Stimulated activated CD4-positive, alpha-beta T cell treated with anti-CD3 and anti-CD28 coated beads, Interleukin-15, amount 100 ng/mL, for 24 hours (primary cell): Measurements from ENCODE around the gene ALDH16A1.

Experiments used
- DNase-seq: peaks from one replicate; pipeline ENCODE4 v3.0.0-alpha.2; 2020

ALDH16A1 gene

DNA sequence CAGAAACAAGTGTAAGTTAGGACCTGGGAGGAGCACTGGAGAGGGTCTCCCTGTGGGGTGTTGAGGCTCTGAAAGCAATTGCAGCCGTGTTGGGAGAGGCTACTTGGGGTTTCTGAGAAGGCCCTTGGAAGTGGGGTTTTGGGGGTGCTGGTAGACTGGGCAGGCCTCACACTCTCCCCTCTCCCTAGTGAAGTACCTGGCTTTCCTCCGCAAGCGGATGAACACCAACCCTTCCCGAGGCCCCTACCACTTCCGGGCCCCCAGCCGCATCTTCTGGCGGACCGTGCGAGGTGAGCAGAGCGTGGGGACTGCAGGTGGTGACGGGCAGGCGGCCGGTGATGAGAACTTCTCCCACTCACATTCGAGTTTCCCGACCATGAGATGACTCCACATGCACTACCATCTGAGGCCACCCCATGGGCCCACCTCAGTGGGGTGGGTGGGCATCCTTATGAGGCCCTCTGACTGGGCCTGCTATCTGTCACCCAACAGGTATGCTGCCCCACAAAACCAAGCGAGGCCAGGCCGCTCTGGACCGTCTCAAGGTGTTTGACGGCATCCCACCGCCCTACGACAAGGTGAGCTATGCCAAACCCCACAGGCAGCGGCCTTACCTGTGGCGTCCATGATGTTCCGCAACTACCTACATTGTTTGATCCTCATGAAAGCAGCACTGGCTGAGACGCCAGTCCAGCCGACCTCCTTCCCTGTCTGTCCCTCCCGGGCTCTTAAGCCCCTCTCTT, 37.4 kb downstream of the ALDH16A1 start:
- peak; percentile 44 for DNase-seq

DNA sequence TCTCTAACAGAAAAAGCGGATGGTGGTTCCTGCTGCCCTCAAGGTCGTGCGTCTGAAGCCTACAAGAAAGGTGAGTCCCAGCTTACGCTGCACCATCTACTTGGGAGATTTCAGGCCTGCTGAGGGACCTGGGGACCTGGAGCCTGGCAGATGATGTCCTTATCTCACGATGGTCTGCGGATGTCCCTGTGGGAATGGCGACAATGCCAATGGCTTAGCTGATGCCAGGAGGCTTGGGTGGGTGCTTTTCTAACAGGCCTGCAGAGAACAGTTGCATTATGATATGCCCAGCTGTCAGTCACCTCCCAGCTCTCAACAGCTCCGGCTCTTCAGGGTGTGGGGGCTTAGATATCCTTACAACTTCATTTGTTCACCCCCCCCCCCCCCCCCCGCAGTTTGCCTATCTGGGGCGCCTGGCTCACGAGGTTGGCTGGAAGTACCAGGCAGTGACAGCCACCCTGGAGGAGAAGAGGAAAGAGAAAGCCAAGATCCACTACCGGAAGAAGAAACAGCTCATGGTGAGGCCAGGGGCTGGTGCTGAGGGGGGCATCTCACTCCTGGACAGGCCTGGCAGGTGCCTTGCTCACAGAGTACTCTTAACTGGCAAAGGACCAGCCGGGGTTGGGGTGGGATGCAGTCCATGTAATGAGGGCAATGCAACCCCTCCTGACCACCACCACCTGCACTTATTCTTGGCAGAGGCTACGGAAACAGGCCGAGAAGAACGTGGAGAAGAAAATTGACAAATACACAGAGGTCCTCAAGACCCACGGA, 38.2 kb downstream of the ALDH16A1 start:
- DNase-seq, result peak; percentile 33

DNA sequence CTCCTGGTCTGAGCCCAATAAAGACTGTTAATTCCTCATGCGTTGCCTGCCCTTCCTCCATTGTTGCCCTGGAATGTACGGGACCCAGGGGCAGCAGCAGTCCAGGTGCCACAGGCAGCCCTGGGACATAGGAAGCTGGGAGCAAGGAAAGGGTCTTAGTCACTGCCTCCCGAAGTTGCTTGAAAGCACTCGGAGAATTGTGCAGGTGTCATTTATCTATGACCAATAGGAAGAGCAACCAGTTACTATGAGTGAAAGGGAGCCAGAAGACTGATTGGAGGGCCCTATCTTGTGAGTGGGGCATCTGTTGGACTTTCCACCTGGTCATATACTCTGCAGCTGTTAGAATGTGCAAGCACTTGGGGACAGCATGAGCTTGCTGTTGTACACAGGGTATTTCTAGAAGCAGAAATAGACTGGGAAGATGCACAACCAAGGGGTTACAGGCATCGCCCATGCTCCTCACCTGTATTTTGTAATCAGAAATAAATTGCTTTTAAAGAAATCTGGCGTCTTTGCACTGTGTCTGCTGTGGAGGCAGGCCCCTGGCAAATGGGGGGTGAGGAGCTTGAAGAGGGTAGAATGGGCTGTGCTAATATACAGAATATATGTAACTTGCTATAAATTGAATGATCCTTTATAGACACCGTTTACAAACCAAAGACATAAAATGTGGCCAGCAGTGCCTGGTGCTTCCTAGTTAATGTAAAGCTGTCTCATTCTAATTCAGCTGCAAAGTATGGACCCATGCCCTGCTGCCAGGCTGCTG, 39.0 kb downstream of the ALDH16A1 start:
- peak; percentile 19 for DNase-seq

DNA sequence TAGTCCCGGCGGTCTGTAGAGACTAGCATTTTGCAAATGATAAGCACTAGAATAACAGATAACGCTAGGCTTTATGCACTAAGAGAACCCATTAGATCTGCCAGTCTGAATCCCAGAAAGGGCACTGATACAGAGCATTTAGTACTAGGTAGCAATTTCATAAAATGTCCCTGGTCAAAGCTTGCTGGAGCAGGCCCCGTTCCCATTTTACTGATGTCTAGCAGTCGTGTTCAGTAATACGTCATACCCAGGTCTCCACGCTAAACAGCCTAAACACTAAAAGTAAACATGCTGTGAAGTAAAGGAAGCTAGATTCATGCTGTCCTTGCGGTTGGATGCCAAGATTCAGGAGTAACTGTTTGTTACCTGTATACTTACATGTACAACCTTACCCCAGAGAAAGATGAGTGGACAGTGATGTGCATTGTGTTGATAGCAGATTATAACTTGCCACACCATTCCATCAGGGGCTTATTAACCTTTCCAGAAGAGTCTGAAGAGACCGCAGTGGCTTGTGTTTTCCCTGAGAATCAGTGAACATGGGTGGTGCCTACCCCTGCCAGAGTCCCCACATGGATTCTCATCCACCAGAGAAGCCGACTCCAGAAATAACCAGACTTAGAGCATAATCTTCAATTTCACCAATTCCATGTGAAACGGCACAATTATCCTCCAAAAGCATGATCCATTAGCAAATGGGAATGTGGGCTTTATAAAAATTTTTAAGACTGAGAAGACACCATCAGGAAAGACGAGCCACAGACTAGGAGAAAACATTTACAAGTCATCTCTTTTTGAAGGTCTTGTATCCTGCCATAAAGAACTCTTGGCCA, 39.8 kb downstream of the ALDH16A1 start:
- DNase-seq, result peak; percentile 52

DNA sequence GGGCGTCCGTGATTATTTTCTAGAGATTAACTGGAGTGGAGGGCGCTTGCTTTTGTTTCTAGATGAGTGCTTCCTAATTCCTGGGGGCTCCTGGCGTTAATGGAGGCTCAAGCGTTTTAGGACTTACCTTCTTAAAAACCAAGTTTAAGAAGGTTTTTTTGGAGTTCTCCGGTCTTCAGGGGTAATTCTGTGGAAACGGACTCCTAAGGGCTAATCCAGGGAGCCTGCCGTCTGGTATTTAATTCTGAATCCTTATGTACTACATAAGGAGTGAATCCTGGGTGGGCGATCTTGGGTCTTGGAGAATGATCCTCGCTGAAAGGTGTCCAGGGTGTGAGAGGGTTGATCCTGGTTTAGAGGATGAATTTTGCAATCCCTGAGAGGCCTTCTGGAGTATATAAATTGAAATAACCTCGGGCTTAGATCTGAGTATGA, 43.6 kb downstream of the ALDH16A1 start:
- no peak for DNase-seq

DNA sequence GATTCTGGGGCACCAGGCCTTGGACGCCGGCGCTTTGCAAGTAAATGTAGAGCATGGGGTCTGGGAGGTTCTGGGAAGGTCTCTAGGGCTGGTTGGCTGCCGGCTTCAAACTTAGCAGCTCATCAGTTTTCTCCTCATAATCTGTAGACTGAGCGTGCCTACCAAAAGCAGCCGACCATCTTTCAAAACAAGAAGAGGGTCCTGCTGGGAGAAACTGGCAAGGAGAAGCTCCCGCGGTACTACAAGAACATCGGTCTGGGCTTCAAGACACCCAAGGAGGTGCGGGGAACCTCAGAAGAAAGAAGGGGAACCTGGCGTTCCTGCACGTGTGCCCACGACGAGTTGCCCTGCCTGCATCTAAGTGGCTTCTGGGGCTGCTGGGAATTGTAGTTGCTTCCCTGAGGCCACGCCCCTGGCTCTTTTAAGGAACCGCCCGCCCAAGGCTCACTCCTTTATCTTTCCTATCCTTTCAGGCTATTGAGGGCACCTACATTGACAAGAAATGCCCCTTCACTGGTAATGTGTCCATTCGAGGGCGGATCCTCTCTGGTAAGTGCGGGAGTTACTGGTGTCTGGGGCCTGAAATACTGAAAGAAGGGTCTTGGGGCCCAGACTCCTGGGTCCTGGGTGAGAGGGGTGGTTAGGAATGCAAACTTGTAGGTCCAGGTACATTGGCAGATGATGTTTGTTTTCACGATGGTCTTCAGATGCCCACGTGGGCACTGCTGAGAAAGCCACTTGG, 44.2 kb downstream of the ALDH16A1 start:
- DNase-seq, result peak; percentile 85

DNA sequence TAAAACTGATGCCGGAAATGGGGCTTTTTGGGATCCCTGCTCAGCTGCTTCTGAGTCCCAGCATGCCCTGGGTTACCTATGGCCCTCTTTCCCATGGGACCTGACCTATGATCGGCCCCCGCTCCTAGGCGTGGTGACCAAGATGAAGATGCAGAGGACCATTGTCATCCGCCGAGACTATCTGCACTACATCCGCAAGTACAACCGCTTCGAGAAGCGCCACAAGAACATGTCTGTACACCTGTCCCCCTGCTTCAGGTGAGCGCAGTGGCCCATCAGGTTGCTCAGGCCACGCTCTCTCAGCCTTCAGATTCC, 44.7 kb downstream of the ALDH16A1 start:
- DNase-seq, result peak; percentile 39

DNA sequence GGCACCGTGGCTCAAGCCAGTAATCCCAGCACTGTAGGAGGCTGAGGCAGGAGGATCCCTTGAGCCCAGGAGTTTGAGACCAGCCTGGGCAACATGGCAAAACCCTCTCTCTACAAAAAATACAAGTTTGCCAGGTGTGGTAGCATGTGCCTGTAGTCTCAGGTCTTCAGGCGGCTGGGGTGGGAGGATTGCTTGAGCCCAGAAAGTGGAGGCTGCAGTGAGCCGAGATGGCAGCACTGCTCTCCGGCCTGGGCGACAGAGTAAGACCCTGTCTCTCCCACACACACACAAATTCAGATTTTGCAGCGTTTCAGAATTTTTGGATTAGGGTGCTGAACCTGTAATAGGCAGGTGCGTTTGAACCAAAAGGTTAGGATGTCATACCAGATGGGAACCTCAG, 45.5 kb downstream of the ALDH16A1 start:
- DNase-seq, result peak; percentile 34

DNA sequence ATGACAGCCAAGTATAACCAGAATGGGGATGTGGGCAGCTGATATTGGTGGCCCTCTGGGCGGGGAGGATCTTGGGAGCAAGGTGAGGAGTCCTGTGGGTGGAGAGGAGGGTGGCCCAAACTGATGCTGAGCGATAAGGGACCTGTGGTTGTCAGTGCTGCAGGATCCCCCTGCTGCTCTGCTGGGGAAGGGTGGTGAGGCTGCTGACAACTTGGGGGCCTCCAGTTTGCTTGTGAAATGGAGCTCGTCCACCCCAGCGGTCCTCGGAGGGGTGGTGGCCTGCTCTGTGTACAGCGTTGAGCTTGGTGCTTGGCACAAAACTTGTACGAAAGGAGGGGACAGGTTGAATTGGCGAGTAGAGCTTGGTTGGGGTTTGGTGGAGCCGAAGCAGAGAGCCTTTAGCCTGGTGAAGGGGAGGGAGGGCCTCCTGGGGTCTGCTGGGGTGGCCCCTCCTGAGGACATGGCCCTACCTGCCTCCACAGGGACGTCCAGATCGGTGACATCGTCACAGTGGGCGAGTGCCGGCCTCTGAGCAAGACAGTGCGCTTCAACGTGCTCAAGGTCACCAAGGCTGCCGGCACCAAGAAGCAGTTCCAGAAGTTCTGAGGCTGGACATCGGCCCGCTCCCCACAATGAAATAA, 46.1 kb downstream of the ALDH16A1 start:
- peak; percentile 57 for DNase-seq

DNA sequence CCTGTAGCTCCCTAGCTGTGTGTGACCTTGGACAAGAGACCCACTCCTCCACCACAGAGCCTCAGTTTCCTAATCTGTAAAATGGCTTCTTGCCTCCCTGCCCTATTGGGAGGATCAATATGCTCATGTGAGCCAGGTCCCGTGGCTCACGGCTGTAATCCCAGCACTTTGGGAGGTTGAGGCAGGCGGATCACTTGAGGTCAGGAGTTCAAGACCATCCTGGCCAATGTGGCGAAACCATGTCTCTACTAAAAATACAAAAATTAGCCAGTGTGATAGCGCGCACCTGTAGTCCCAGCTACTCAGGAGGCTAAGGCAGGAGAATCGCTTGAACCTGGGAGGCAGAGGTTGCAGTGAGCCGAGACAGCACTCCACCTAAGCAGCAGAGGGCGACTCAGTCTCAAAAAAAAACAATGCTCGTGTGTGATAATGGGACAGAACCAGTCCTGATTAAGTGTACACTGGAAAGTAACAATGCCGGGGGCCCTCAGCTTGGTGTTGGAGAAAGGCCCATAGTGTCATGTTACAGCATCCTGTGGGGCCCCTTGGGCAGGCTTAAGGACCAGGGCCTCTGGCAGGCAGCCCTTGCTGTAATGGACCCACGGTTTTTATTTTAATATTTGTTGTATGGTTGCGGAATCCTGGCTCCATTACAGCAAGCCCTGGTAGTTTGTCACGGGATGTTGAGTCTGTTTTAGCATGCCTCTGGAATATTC, 50.0 kb downstream of the ALDH16A1 start:
- DNase-seq, result peak; percentile 54

DNA sequence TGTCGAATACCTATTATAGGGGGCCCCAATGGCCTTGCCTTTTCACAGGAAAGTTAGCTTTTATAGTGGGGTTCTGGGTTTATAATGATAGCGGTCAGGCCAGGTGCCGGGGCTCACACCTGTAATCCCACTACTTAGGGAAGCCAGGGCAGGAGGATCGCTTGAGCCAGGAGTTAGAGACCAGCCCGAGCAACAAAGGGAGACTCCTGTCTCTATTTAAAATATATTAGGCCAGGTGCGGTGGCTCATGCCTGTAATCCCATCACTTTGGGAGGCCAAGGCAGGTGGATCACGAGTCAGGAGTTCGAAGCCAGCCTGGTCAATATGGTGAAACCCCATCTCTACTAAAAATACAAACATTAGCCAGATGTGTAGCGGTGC, 50.5 kb downstream of the ALDH16A1 start:
- no peak for DNase-seq

DNA sequence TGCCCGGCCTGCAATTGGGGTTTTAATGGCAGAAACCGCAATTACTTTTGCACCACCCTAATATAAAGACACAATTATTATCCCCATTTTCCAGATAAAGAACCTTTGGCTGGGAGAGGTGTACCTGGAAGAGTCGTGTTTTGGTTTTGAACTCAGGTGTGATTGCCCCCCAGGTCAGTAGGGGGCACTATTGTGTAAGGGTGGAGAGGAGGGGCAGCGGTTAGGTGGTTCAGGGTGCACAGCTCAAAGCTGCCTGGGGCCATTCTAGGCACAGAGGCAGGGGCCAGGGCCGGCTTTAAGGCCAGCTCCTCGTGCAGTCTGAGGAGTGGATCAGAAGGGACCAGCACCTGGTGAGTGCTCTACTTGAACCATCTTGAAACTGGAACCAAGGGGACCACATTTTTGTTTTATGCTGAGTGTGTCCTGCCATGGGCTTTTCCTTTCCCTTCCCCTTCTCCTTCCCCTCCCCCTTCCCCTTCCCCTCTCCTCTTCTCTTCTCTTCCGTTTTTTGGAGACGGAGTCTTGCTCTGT, 53.6 kb downstream of the ALDH16A1 start:
- peak; percentile 81 for DNase-seq

DNA sequence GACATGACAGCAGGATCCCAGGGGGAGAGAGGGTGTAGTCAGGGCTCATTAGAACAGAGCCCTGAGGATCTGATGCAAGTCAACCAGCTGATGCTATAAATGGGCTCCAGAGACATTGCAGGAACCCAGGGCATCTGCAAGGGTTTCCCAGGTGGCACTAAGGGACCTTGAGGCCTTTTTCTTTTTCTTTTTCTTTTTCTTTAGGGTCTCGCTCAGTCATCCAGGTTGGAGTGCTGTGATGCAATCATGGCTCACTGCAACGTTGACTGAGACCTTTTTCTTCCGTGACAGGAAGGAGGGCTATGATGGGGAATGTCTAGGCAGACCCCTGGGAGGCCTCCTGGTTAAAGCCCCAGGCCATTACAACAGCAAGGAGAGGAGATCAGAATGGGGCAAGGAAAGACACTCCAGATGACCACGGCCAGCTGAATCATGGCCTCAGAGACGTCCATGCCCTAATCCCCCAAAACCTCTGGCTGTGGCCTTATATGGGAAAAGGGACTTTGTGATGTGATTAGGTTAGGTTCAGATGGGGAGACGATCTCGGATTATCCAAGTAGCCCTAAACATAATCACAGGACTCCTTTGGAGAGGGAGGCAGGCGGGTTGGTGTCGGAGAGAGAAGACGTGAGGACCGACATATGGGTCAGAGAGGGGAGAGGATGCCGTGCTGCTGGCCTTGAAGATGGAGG, 54.9 kb downstream of the ALDH16A1 start:
- DNase-seq, result no peak

DNA sequence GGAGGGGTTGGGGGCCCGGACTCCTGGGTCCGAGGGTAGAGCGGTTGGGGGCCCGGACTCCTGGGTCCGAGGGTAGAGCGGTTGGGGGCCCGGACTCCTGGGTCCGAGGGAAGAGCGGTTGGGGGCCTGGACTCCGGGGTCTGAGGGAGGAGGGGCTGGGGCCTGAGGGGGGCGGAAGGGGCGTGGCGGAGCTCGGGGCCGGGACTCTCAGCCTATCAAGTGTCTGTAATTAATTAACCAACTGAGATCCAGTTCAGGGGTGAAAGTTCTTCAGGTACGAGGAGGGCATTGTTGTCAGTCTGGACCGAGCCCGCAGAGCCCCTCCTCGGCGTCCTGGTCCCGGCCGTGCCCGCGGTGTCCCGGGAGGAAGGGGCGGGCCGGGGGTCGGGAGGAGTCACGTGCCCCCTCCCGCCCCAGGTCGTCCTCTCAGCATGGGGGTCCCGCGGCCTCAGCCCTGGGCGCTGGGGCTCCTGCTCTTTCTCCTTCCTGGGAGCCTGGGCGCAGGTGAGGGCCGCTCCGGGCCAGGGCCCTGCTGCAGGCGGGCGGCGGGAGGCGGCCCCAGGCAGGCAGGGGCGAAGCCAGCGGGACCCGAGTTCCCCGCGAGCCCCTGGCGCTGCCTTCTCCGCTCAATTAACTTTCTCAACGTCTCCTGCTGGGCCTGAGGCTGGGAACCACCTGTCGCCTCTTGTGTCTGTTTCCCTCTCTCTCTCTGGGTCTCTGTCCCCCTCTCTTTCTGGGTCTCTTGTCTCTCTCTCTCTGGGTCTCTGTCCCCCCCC, 60.1 kb downstream of the ALDH16A1 start:
- DNase-seq, result peak; percentile 51

DNA sequence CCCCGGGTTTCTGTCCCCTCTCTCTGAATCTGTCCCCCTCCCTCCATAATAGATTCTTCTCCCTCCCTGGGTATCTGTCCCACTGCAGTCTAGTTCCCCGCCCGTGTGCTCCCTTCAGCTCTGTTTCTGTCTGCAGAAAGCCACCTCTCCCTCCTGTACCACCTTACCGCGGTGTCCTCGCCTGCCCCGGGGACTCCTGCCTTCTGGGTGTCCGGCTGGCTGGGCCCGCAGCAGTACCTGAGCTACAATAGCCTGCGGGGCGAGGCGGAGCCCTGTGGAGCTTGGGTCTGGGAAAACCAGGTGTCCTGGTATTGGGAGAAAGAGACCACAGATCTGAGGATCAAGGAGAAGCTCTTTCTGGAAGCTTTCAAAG, 60.7 kb downstream of the ALDH16A1 start:
- DNase-seq, result no peak

DNA sequence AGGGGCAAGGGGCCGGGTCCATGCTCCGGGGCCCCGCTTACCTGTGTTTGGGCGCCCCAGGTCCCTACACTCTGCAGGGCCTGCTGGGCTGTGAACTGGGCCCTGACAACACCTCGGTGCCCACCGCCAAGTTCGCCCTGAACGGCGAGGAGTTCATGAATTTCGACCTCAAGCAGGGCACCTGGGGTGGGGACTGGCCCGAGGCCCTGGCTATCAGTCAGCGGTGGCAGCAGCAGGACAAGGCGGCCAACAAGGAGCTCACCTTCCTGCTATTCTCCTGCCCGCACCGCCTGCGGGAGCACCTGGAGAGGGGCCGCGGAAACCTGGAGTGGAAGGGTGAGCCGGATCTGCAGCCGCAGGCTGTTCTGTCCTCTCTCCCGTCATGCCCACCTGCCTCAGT, 61.1 kb downstream of the ALDH16A1 start:
- DNase-seq, result no peak

DNA sequence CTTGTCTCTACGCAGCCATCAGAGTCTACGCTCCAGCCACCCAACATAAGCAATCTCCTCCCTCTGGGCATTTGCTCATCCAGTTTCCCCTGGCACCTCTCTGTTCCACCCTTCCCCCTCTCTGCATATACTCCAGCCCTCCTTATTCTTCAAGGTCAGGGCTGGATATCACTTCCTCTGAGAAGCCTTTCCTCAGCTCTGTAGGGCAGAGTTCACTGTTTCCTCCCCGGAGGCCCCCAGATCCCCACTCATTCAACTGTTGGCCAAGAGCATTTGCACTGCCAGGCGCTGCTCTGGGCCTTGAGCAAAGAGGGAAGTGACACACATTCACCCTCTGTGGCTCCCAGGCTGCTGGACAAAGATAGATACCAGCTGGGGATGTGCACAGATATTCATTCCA, 62.7 kb downstream of the ALDH16A1 start:
- DNase-seq, result no peak

DNA sequence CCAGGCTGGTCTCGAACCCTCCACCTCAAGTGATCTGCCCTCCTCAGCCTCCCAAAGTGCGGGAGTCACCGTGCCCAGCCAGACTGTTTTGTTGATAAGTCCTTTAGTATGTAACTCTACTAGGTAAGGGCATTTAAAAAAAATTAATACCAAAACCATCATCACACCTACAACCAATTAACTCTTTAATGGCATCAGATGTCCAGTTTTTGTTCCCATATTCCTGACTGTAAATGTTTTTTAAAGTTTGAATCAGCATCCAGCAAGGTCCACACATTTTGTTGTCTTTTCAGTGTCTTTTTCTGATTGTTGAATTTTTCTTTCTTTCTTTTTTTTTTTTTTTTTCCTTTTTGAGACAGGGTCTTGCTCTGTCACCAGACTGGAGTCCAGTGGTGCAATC, 65.0 kb downstream of the ALDH16A1 start:
- DNase-seq, result no peak
